Measurements from ENCODE around the gene NPRL2.
"Not testable (repeated sequence)": the region's sequence is repeated elsewhere in the genome, so short reads cannot be mapped to it uniquely, and the experiment has no call there.

DNA sequence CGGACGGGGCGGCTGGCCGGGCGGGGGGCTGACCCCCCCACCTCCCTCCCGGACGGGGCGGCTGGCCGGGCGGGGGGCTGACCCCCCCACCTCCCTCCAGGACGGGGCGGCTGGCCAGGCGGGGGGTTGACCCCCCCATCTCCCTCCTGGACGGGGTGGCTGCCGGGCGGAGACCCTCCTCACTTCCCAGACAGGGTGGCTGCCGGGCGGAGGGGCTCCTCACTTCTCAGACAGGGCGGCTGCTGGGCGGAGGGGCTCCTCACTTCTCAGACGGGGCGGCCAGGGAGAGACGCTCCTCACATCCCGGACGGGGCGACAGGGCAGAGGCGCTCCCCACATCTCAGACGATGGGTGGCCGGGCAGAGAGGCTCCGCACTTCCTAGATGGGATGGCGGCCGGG lies 38.5 kb downstream of the NPRL2 start:
- TF ChIP-seq, protein P1, sequence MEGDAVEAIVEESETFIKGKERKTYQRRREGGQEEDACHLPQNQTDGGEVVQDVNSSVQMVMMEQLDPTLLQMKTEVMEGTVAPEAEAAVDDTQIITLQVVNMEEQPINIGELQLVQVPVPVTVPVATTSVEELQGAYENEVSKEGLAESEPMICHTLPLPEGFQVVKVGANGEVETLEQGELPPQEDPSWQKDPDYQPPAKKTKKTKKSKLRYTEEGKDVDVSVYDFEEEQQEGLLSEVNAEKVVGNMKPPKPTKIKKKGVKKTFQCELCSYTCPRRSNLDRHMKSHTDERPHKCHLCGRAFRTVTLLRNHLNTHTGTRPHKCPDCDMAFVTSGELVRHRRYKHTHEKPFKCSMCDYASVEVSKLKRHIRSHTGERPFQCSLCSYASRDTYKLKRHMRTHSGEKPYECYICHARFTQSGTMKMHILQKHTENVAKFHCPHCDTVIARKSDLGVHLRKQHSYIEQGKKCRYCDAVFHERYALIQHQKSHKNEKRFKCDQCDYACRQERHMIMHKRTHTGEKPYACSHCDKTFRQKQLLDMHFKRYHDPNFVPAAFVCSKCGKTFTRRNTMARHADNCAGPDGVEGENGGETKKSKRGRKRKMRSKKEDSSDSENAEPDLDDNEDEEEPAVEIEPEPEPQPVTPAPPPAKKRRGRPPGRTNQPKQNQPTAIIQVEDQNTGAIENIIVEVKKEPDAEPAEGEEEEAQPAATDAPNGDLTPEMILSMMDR (conservative IDR thresholded peaks at IDR 0.05 in 1 of 2, IDR thresholded peaks at IDR 0.05 in 1 of 2; ENCODE audit: low read depth in 1 of 2, low read length in 2 of 2), result not testable (repeated sequence)
- TF ChIP-seq EZH2 (IDR thresholded peaks at IDR 0.05; ENCODE audit: low read length, missing control alignments), result not testable (repeated sequence)
